AG09309 (cell line): Measurements from ENCODE around the gene PDIA3.

Source experiments
- DNase-seq: peaks from one replicate; pipeline ENCODE4 v3.0.0-alpha.2; 2010; ENCODE audit warnings: low read depth
- H3K4me3 ChIP-seq: 2 replicates; pipeline ENCODE4 v1.5.1; 2011; ENCODE audit warnings: mild to moderate bottlenecking, low read depth, low read length, moderate library complexity; ENCODE audit not compliant: control insufficient read depth
- TF ChIP-seq, protein P1 (sequence below): IDR thresholded peaks from 2 replicates; pipeline ENCODE4 v1.5.1; 2011; ENCODE audit warnings: mild to moderate bottlenecking, low read depth, low read length, inconsistent platforms; ENCODE audit not compliant: insufficient read depth, control insufficient read depth; ENCODE audit errors: missing control alignments

PDIA3 gene

DNA sequence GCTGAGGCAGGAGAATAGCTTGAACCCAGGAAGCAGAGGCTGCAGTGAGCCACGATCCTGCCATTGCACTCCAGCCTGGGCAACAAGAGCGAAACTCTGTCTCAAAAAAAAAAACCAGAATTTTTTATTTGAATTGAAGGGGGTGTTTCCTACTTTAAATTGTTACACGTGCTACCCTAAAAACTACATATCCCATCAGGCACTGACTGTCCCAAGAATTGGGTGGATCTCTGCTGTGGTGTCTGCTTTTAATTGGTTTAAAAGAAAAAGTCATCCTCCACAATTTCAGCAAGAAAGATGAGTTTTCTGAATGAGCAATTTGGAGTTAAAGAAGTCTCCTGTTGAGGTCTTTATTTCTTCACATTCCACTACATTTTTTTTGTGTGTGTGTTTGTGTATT is 2.1 kb downstream of the PDIA3 start:
- H3K4me3 ChIP-seq, result no peak overlapping the region; the same call in 1 of the 2 replicates
- no peak for DNase-seq

DNA sequence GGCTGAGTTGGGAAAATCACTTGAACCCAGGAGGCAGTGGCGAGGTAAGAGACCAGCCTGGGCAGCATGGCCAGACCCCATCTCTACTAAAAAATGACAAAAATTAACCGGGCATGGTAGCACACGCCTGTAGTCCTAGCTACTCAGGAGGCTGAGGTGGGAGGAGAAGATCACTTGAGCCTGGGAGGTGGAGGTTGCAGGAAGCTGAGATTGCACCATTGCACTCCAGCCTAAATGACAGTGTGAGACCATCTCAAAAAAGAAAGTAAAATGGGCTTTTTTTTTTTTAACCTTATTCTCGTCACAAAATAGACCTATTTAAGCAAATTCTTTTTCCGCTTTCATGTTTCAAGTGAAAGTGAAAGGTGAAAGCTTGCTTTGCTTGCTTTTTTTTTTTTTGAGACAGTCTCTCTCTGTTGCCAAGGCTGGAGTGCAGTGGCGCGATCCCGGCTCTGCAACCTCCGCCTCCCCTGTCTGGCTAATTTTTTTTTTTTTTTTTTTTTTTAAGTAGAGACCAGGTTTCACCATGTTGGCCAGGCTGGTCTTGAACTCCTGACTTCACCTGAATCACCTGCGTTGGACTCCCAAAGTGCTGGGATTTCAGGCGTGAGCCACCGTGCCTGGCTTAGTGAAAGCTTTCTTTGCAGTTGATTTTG is 3.6 kb downstream of the PDIA3 start:
- DNase-seq, result no peak
- TF ChIP-seq, protein P1, sequence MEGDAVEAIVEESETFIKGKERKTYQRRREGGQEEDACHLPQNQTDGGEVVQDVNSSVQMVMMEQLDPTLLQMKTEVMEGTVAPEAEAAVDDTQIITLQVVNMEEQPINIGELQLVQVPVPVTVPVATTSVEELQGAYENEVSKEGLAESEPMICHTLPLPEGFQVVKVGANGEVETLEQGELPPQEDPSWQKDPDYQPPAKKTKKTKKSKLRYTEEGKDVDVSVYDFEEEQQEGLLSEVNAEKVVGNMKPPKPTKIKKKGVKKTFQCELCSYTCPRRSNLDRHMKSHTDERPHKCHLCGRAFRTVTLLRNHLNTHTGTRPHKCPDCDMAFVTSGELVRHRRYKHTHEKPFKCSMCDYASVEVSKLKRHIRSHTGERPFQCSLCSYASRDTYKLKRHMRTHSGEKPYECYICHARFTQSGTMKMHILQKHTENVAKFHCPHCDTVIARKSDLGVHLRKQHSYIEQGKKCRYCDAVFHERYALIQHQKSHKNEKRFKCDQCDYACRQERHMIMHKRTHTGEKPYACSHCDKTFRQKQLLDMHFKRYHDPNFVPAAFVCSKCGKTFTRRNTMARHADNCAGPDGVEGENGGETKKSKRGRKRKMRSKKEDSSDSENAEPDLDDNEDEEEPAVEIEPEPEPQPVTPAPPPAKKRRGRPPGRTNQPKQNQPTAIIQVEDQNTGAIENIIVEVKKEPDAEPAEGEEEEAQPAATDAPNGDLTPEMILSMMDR, result no peak
- no peak overlapping the region for H3K4me3 ChIP-seq

More for the DNA sequence above, 2.1 kb downstream of the PDIA3 start:
- TF ChIP-seq, protein P1, result no peak

DNA sequence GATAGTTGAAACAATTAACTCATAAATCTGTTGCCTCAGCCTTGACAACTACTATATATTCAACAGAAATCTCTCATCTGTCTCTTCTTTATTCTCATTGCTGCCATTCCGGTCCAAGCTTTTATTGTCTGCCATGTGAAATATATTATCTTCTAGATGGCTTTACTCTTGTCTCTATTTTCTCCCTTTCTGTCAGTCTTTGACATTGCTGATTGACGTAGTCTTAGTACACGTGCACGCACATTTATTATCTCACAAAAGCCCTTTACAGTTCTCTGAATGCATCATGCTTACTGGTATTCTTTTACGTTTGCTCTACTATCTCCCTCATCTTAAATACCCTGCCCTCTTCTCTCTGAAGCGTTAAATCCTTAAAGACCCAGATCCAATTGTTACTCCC is 5.6 kb downstream of the PDIA3 start:
- DNase-seq, result no peak
- TF ChIP-seq, protein P1, result no peak
- H3K4me3 ChIP-seq, result no peak overlapping the region

DNA sequence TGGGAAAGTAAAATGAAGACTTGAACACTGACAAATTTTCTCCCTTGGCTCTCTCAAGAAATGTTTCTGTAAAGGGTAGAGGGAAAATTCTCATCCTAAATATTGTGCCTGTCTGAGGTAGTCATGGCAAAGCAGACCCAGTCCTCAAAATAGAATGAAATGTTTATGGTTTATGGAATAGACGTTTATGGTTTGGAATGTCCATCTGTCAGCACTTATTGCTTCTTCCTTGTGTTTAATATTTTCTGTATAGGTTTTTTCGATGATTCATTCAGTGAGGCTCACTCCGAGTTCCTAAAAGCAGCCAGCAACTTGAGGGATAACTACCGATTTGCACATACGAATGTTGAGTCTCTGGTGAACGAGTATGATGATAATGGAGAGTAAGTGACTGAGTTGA is 16.6 kb downstream of the PDIA3 start:
- DNase-seq, result no peak
- TF ChIP-seq, protein P1, result no peak
- no peak overlapping the region for H3K4me3 ChIP-seq

DNA sequence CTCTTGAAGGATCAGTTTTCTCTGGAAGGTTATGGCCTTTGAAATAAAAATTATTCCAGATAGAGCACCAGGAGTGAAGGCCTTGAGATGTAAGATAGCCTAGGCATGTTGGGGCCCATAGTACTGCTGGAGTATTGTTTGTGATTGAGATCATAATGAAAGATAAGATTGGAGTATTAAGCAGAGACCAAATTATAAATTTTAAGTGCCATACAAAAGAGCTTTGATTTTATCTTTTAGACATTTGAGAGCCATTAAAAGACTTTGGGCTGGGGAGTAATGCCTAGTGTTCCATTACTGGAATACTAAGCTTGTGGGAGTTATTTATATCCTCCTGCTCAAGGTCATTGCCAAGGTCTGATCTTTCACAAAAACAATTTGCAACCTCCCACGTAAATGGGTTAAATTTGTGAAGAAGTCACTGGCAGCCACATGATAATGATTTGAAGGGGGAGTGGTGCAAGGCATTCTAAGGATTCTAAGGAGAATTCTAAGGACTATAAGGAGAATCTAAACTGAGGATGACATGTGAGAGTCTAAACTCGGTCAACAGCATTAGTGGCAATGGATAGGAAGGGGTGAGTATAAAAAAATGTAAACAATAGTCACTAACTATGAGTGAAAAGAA is 17.7 kb downstream of the PDIA3 start:
- TF ChIP-seq, protein P1, result no peak
- no peak for DNase-seq
- no peak overlapping the region for H3K4me3 ChIP-seq

DNA sequence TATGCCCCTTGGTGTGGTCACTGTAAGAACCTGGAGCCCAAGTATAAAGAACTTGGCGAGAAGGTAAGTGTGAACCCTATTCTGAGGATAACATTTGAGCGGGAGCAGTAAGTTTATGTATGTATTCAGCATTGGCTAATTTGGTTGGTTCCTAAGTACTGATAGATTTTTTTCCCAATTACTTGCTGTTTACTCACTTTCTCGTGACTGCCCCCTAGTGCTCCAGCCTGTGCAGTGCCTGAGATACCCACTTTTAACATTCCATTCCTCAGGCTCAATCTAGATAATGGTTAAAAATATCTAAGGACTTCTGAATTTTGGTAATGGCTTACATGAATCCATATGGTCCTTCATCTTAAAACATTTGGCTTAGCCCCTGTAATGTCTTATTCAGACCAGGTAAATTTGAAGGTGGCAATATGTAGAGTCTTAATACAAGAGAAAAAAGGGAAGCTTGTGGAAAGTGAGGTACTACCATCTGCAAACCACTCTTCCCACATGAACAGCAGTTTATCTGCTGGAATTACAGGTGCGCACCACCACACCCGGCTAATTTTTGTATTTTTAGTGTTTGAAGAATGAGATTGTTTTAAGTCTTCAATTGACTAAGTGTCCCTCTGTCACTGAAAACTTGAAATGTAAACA is 23.5 kb downstream of the PDIA3 start:
- TF ChIP-seq, protein P1, result peak; percentile 87
- DNase-seq, result no peak
- no peak overlapping the region for H3K4me3 ChIP-seq
